Neural progenitor cell (in vitro differentiated cells): Measurements from ENCODE around the gene FZD4. TPM values are rescaled to one million over a fixed set of nuclear protein-coding genes. Genes with fewer than 3 reads are reported as not detected.

ENCODE experiments used
- DNase-seq: peaks from one replicate; pipeline ENCODE4 v3.0.0-alpha.2; 2016; ENCODE audit warnings: low spot score
- H2AFZ ChIP-seq: fragments of 200-600 bp; sonication (generic); replicated peaks from 2 replicates; pipeline ENCODE4 v1.6.1; 2016; ENCODE audit warnings: antibody characterized with exemption
- H3F3A ChIP-seq: fragments of 200-600 bp; sonication (generic); 2 replicates; pipeline ENCODE4 v1.6.1; 2016; ENCODE audit warnings: antibody characterized with exemption, low read depth
- H3K27ac ChIP-seq: fragments of 200-600 bp; sonication (generic); 2 replicates; pipeline ENCODE4 v1.5.1; 2016; ENCODE audit warnings: mild to moderate bottlenecking
- H3K27me3 ChIP-seq: fragments of 200-600 bp; sonication (generic); 2 replicates; pipeline ENCODE4 v1.6.1; 2016; ENCODE audit warnings: mild to moderate bottlenecking, moderate library complexity
- H3K36me3 ChIP-seq: fragments of 200-600 bp; sonication (generic); 2 replicates; pipeline ENCODE4 v1.5.1; 2016
- H3K4me1 ChIP-seq: fragments of 200-600 bp; sonication (generic); 2 replicates; pipeline ENCODE4 v1.6.1; 2016; ENCODE audit warnings: mixed run types
- H3K4me2 ChIP-seq: fragments of 200-600 bp; sonication (generic); 2 replicates; pipeline ENCODE4 v1.6.1; 2016
- H3K4me3 ChIP-seq: fragments of 200-600 bp; sonication (generic); 2 replicates; pipeline ENCODE4 v1.5.1; 2016
- H3K79me2 ChIP-seq: fragments of 200-600 bp; sonication (generic); 2 replicates; pipeline ENCODE4 v1.6.1; 2016; ENCODE audit warnings: low read depth
- H3K9ac ChIP-seq: fragments of 200-600 bp; sonication (generic); 2 replicates; pipeline ENCODE4 v1.6.1; 2016
- H3K9me3 ChIP-seq: fragments of 200-600 bp; sonication (generic); 2 replicates; pipeline ENCODE4 v1.5.1; 2016; ENCODE audit warnings: low read depth
- H4K20me1 ChIP-seq: fragments of 200-600 bp; sonication (generic); 2 replicates; pipeline ENCODE4 v1.6.1; 2016; ENCODE audit warnings: low read depth
- H3K27ac Mint-ChIP-seq: 3 replicates; pipeline ENCODE4 v1.8.0; 2021; ENCODE audit warnings: mixed read lengths
- H3K27me3 Mint-ChIP-seq: 2 replicates; pipeline ENCODE4 v1.8.0; 2022; ENCODE audit warnings: low read depth, mild to moderate bottlenecking, inconsistent platforms, moderate library complexity, mixed read lengths; ENCODE audit not compliant: insufficient read depth
- H3K36me3 Mint-ChIP-seq: 3 replicates; pipeline ENCODE4 v1.8.0; 2021; ENCODE audit warnings: mixed read lengths
- H3K4me1 Mint-ChIP-seq: 3 replicates; pipeline ENCODE4 v1.8.0; 2021; ENCODE audit warnings: mixed read lengths
- H3K4me3 Mint-ChIP-seq: 3 replicates; pipeline ENCODE4 v1.8.0; 2021; ENCODE audit warnings: mild to moderate bottlenecking, moderate library complexity, mixed read lengths
- H3K9me3 Mint-ChIP-seq: 3 replicates; pipeline ENCODE4 v1.8.0; 2020; ENCODE audit warnings: mixed read lengths
- CTCF ChIP-seq: fragments of 200-600 bp; sonication (generic); IDR thresholded peaks from 2 replicates; pipeline ENCODE4 v1.5.1; 2017; ENCODE audit warnings: antibody characterized with exemption, mild to moderate bottlenecking
- EZH2 ChIP-seq: fragments of 200-600 bp; sonication (generic); IDR thresholded peaks from 2 replicates; pipeline ENCODE4 v1.6.1; 2017; ENCODE audit warnings: antibody characterized with exemption, mild to moderate bottlenecking, moderate library complexity
- EZH2phosphoT487 ChIP-seq: fragments of 200-600 bp; sonication (generic); IDR thresholded peaks from 2 replicates; pipeline ENCODE4 v1.6.1; 2017; ENCODE audit warnings: antibody characterized with exemption
- total RNA-seq: library from RNA; depleted of rRNA; stranded (reverse); fragments of >200 nt; gene quantifications from 2 replicates; pipeline ENCODE4 v1.2.3, GENCODE V29; 2015; ENCODE audit warnings: low replicate concordance

The FZD4 gene
- total RNA-seq, 1 donor from 2014 or later = 5.8 TPM

GRCh38 chr11:86999859-87000753 lies 44.9 kb upstream of the FZD4 start:
- H3K4me2 ChIP-seq = peak overlapping the region; percentile 7
- TF ChIP-seq EZH2phosphoT487 (no peak), CTCF (no peak), EZH2 (no peak)
- H3K9me3 ChIP-seq = no peaks in the 10 kb centered on the region
- Mint-ChIP-seq H3K27me3 (no peaks in the 10 kb centered on the region), H3K9me3 (no peaks in the 10 kb centered on the region), H3K4me1 (peaks cover 9% of the 10 kb centered on the region), H3K27ac (peak overlapping the region; percentile 55), H3K4me3 (no peak overlapping the region), H3K36me3 (no peaks in the 10 kb centered on the region)
- peaks cover 4% of the 10 kb centered on the region for H3K4me1 ChIP-seq
- no peak overlapping the region for H3K27ac ChIP-seq
- DNase-seq = peak; percentile 32
- peak overlapping the region; percentile 44 for H2AFZ ChIP-seq
- no peaks in the 10 kb centered on the region for H4K20me1 ChIP-seq
- peaks cover 8% of the 10 kb centered on the region for H3F3A ChIP-seq
- H3K9ac ChIP-seq = no peak overlapping the region
- H3K4me3 ChIP-seq = no peak overlapping the region
- no peaks in the 10 kb centered on the region for H3K27me3 ChIP-seq
- H3K36me3 ChIP-seq = no peaks in the 10 kb centered on the region
- H3K79me2 ChIP-seq = no peaks in the 10 kb centered on the region

DNA sequence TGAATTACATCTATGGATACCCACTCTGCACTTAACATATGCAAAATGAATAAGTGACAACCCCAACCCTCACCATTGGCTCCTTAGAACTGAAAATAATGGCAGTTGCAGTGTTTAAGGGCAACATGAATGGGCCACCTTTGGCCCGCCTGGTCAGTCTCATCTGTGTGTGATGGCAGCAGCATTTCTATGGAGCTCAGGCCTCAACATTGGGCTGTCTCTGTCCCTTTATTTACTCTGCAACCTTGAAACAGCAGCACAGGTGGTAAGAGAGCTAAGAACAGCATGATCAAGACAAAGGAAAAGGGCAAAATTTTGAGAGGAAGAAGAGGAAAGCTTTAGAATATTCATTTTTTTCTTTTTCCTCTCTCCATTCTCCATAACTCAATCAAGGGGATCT lies 44.2 kb upstream of the FZD4 start:
- TF ChIP-seq EZH2phosphoT487 (no peak), CTCF (no peak), EZH2 (no peak)
- Histone ChIP-seq H3K4me3 (no peak overlapping the region), H3K27me3 (no peaks in the 10 kb centered on the region), H3K36me3 (no peaks in the 10 kb centered on the region), H4K20me1 (no peaks in the 10 kb centered on the region), H3K4me1 (peaks cover 4% of the 10 kb centered on the region), H3F3A (peaks cover 8% of the 10 kb centered on the region), H3K4me2 (no peak overlapping the region), H3K79me2 (no peaks in the 10 kb centered on the region), H3K9me3 (no peaks in the 10 kb centered on the region), H2AFZ (peak overlapping the region; percentile 44), H3K27ac (no peak overlapping the region), H3K9ac (no peak overlapping the region)
- Mint-ChIP-seq H3K36me3 (no peaks in the 10 kb centered on the region), H3K4me1 (peaks cover 9% of the 10 kb centered on the region), H3K9me3 (no peaks in the 10 kb centered on the region), H3K4me3 (no peak overlapping the region), H3K27ac (no peak overlapping the region), H3K27me3 (no peaks in the 10 kb centered on the region)
- no peak for DNase-seq

GRCh38 chr11:86996953-86997570 lies 41.9 kb upstream of the FZD4 start:
- Histone ChIP-seq H3K79me2 (no peaks in the 10 kb centered on the region), H3K9ac (no peak overlapping the region), H3K4me1 (peaks cover 11% of the 10 kb centered on the region), H3K27ac (no peak overlapping the region), H3K27me3 (no peaks in the 10 kb centered on the region), H4K20me1 (no peaks in the 10 kb centered on the region), H3K4me2 (no peak overlapping the region), H2AFZ (peak overlapping the region; percentile 20), H3K9me3 (no peaks in the 10 kb centered on the region), H3K36me3 (no peaks in the 10 kb centered on the region), H3K4me3 (no peak overlapping the region), H3F3A (peaks cover 8% of the 10 kb centered on the region)
- TF ChIP-seq EZH2phosphoT487 (no peak), EZH2 (no peak), CTCF (no peak)
- peaks cover 3% of the 10 kb centered on the region for H3K27me3 Mint-ChIP-seq
- no peak for DNase-seq
- no peaks in the 10 kb centered on the region for H3K36me3 Mint-ChIP-seq
- H3K4me1 Mint-ChIP-seq = peaks cover 9% of the 10 kb centered on the region
- H3K27ac Mint-ChIP-seq = no peak overlapping the region
- H3K4me3 Mint-ChIP-seq = no peak overlapping the region
- no peaks in the 10 kb centered on the region for H3K9me3 Mint-ChIP-seq
